ENCODE results near the gene PRKG1. TPM values are rescaled to one million over a fixed set of nuclear protein-coding genes. Genes with fewer than 3 reads are reported as not detected.

The PRKG1 gene
- total and polyA plus RNA-seq, 7 experiments from 2014 or later, result 0.19 TPM; not detected in 6

DNA sequence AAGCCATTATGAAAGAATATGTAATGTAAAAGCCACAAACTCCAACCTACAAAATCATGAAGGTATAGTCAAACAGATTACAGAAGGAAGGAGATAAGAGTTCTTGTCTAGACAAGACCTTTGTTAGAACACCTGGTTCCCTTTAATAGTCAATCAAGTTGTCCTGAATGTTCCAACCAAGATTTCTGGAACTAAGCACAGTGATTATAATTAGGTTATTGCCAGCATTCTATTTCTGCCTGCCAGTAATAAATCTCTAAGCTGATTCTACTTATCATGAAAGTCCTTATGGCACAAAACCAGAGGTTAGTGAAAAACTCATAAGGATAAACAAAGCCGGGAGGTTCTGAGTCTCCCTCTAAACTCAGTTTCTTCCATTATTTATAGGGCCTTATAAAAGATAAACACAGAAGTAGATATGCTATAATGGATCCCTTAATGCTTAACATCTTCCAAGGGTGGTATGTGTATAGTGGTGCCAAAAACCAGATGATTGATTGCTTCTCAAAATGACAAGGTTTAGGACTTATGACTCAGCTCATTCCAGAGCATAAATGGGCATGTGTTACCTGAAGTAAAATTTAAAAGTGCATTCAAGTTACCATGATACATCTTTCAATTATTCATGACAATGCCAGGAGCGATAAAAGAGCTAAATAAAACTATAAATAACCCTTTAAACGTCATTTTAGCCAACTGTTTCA lies 387.9 kb downstream of the PRKG1 start:
- no peak for DNase-seq

DNA sequence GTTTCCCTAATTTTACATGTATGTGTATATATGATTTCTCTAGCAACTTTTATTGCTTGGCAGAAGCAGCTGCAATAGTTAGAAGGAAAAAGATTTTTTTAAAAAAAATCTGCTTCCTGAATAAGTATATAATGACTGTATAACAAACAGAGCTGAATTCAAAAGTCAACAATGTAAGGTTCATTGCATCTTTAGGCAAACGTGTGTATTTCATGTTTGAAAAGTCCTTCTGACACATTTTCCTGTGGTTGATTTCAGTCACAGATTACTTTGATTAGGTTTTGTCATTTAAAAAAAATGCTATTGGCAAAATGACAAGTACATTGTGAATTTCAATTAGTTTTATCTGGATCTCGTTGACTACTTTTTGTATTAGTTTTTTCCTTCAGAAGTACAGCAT lies 394.1 kb downstream of the PRKG1 start:
- intact Hi-C loops (cut with micrococcal nuclease), result no loop called here
- ChIA-PET CTCF (no interaction called here), POLR2A (no interaction called here)
- no peak overlapping the region for H3K27ac ChIP-seq (ENCODE audit: low read depth, low read length)
- H3K9me3 ChIP-seq (ENCODE audit: control insufficient read depth in 2 of 3, low read length in 3 of 3), result no peaks in the 10 kb centered on the region
- Mint-ChIP-seq H3K27me3 (no peaks in the 10 kb centered on the region), H3K9me3 (no peaks in the 10 kb centered on the region), H3K4me1 (no peaks in the 10 kb centered on the region), H3K36me3 (no peaks in the 10 kb centered on the region), H3K4me3 (no peak overlapping the region), H3K27ac (no peak overlapping the region)
- H3K4me1 ChIP-seq (ENCODE audit: control insufficient read depth in 2 of 2, insufficient read depth in 2 of 2, low read length in 2 of 2), result no peaks in the 10 kb centered on the region
- no peak for DNase-seq
- no peaks in the 10 kb centered on the region for H3K27me3 ChIP-seq (ENCODE audit: control insufficient read depth in 2 of 2, insufficient read depth in 2 of 2, low read length in 2 of 2)
- no peak overlapping the region for H3K4me3 ChIP-seq (ENCODE audit: low read length)
- ATAC-seq, result no peak
- H3K36me3 ChIP-seq (ENCODE audit: control insufficient read depth in 2 of 3, insufficient read depth in 3 of 3, low read length in 3 of 3), result no peaks in the 10 kb centered on the region

More for the DNA sequence above, 387.9 kb downstream of the PRKG1 start:
- Histone ChIP-seq H3K27me3 (ENCODE audit: control insufficient read depth in 2 of 2, insufficient read depth in 2 of 2, low read length in 2 of 2) (no peaks in the 10 kb centered on the region), H3K27ac (ENCODE audit: low read depth, low read length) (no peak overlapping the region), H3K4me1 (ENCODE audit: control insufficient read depth in 2 of 2, insufficient read depth in 2 of 2, low read length in 2 of 2) (no peaks in the 10 kb centered on the region), H3K9me3 (ENCODE audit: control insufficient read depth in 2 of 3, low read length in 3 of 3) (no peaks in the 10 kb centered on the region), H3K4me3 (ENCODE audit: low read length) (no peak overlapping the region), H3K36me3 (ENCODE audit: control insufficient read depth in 2 of 3, insufficient read depth in 3 of 3, low read length in 3 of 3) (no peaks in the 10 kb centered on the region)
- Mint-ChIP-seq H3K27me3 (no peaks in the 10 kb centered on the region), H3K4me1 (no peaks in the 10 kb centered on the region), H3K4me3 (no peak overlapping the region), H3K9me3 (peaks cover 0 to under 1% (median 0%) of the 10 kb centered on the region in 11 donors), H3K36me3 (no peaks in the 10 kb centered on the region), H3K27ac (no peak overlapping the region)
- no peak for ATAC-seq
- CTCF ChIA-PET, result no interaction called here
- intact Hi-C loops (cut with micrococcal nuclease), result no loop called here
- POLR2A ChIA-PET, result interaction anchor here (0.6 kb wide), 1 partner anchor 64 kb away, joined by 3 read pairs; no protein-coding TSS in a partner anchor

DNA sequence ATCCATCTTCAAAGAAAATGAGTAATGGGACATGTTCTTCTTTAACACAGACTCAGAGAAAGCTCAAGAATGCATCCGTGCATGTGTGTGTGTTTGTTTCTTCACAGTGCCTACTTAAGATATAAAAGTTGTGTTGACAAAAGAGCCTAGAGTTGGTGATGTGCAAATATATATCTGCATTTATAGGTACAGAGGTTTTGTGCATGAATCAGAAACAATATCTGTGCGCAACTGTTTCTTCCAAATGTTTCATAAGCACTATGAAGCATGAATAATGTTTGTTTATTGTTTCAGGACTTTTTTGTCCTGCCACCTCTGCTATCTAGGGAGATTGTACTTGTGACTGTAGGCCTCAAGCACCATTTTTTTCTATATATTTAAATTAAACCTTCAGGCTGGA lies 395.4 kb downstream of the PRKG1 start:
- DNase-seq (no peak), ATAC-seq (no peak)
- intact Hi-C loops (cut with micrococcal nuclease), result no loop called here
- Mint-ChIP-seq H3K4me1 (no peaks in the 10 kb centered on the region), H3K4me3 (no peak overlapping the region), H3K9me3 (no peaks in the 10 kb centered on the region), H3K27ac (no peak overlapping the region), H3K27me3 (no peaks in the 10 kb centered on the region), H3K36me3 (no peaks in the 10 kb centered on the region)
- no peaks in the 10 kb centered on the region for H3K4me1 ChIP-seq (ENCODE audit: control insufficient read depth in 2 of 2, insufficient read depth in 2 of 2, low read length in 2 of 2)
- no peaks in the 10 kb centered on the region for H3K36me3 ChIP-seq (ENCODE audit: control insufficient read depth in 2 of 3, insufficient read depth in 3 of 3, low read length in 3 of 3)
- no peak overlapping the region for H3K4me3 ChIP-seq (ENCODE audit: low read length)
- ChIA-PET CTCF (no interaction called here), POLR2A (no interaction called here)
- no peaks in the 10 kb centered on the region for H3K9me3 ChIP-seq (ENCODE audit: control insufficient read depth in 2 of 3, low read length in 3 of 3)
- no peaks in the 10 kb centered on the region for H3K27me3 ChIP-seq (ENCODE audit: control insufficient read depth in 2 of 2, insufficient read depth in 2 of 2, low read length in 2 of 2)
- H3K27ac ChIP-seq (ENCODE audit: low read depth, low read length), result no peak overlapping the region

DNA sequence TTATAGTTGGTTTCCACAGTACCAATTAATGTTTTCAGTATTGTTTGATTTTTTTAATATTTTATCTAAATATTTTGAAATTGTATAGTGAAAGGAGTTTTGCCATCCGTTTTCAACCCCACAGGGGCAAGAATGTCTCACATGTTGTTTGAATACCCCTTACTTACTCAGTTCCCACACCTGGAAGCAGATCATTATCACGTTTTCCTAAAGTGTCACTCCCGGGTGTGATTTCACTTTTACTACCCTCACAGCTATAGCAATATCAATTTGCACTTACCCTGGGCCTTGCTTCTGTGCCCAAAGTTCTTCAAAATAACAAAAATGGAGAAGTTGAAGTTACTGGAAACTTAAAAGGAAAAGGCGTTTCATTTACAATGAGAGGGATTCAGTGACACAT lies 397.0 kb downstream of the PRKG1 start:
- ATAC-seq, result no peak
- H3K4me1 ChIP-seq (ENCODE audit: control insufficient read depth in 2 of 2, insufficient read depth in 2 of 2, low read length in 2 of 2), result no peaks in the 10 kb centered on the region
- H3K9me3 Mint-ChIP-seq, result no peaks in the 10 kb centered on the region
- no peaks in the 10 kb centered on the region for H3K36me3 Mint-ChIP-seq
- H3K27ac Mint-ChIP-seq, result no peak overlapping the region
- H3K27ac ChIP-seq (ENCODE audit: low read depth, low read length), result no peak overlapping the region
- H3K27me3 ChIP-seq (ENCODE audit: control insufficient read depth in 2 of 2, insufficient read depth in 2 of 2, low read length in 2 of 2), result no peaks in the 10 kb centered on the region
- ChIA-PET CTCF (no interaction called here), POLR2A (no interaction called here)
- DNase-seq, result no peak
- no peaks in the 10 kb centered on the region for H3K27me3 Mint-ChIP-seq
- H3K36me3 ChIP-seq (ENCODE audit: control insufficient read depth in 2 of 3, insufficient read depth in 3 of 3, low read length in 3 of 3), result no peaks in the 10 kb centered on the region
- H3K9me3 ChIP-seq (ENCODE audit: control insufficient read depth in 2 of 3, low read length in 3 of 3), result no peaks in the 10 kb centered on the region
- no peak overlapping the region for H3K4me3 ChIP-seq (ENCODE audit: low read length)
- intact Hi-C loops (cut with micrococcal nuclease), result no loop called here
- H3K4me1 Mint-ChIP-seq, result no peaks in the 10 kb centered on the region
- H3K4me3 Mint-ChIP-seq, result no peak overlapping the region

DNA sequence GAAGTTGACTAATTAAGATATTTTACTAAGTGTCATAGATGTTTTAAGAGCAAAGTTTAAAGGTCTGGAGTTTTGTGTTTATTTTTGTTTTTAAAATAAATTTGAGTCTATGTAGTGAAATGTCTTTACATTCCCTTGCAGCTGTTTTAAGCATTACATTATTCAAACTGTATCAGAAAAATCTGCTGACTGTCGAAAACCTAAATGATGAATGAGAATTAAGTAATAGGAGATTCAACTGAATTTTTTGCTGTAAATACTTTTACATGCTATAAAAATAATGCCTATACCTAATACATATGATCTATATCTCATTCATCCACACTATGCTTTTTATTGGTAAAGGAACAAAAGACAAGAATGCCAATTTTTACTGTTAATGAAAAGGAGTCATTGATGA lies 397.9 kb downstream of the PRKG1 start:
- no peak for DNase-seq
- Histone ChIP-seq H3K4me1 (ENCODE audit: control insufficient read depth in 2 of 2, insufficient read depth in 2 of 2, low read length in 2 of 2) (no peaks in the 10 kb centered on the region), H3K36me3 (ENCODE audit: control insufficient read depth in 2 of 3, insufficient read depth in 3 of 3, low read length in 3 of 3) (no peaks in the 10 kb centered on the region), H3K27ac (ENCODE audit: low read depth, low read length) (no peak overlapping the region), H3K27me3 (ENCODE audit: control insufficient read depth in 2 of 2, insufficient read depth in 2 of 2, low read length in 2 of 2) (no peaks in the 10 kb centered on the region), H3K4me3 (ENCODE audit: low read length) (no peak overlapping the region), H3K9me3 (ENCODE audit: control insufficient read depth in 2 of 3, low read length in 3 of 3) (no peaks in the 10 kb centered on the region)
- no peaks in the 10 kb centered on the region for H3K4me1 Mint-ChIP-seq
- no peak for ATAC-seq
- no peak overlapping the region for H3K27ac Mint-ChIP-seq
- intact Hi-C loops (cut with micrococcal nuclease), result no loop called here
- H3K4me3 Mint-ChIP-seq, result no peak overlapping the region
- H3K27me3 Mint-ChIP-seq, result no peaks in the 10 kb centered on the region
- CTCF ChIA-PET, result no interaction called here
- H3K36me3 Mint-ChIP-seq, result no peaks in the 10 kb centered on the region
- no peaks in the 10 kb centered on the region for H3K9me3 Mint-ChIP-seq
- POLR2A ChIA-PET, result no interaction called here

DNA sequence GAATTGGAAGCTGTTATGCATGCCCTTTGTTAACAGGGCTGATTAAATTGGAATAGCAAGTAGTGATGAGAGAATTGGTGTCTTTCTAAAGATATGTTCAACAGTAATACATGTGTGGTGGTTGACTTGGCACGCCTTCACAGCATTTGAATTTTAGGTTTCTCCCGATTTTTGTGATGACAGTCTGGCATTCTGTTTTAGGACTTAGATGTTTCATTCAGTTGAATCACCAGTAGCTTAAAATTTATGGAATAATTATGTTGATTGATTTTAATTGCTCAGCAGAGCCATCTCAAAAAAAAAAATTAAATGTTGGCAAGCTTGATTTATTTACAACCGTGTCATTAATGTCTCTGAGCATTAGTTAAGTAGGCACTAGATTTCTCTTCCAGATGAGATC lies 405.4 kb downstream of the PRKG1 start:
- peaks cover 0 to 3% (median 0%) of the 10 kb centered on the region in 5 donors for H3K27me3 Mint-ChIP-seq
- no peaks in the 10 kb centered on the region for H3K9me3 Mint-ChIP-seq
- Histone ChIP-seq H3K36me3 (ENCODE audit: control insufficient read depth in 2 of 3, insufficient read depth in 3 of 3, low read length in 3 of 3) (no peaks in the 10 kb centered on the region), H3K4me3 (ENCODE audit: low read length) (no peak overlapping the region), H3K27ac (ENCODE audit: low read depth, low read length) (no peak overlapping the region), H3K4me1 (ENCODE audit: control insufficient read depth in 2 of 2, insufficient read depth in 2 of 2, low read length in 2 of 2) (no peaks in the 10 kb centered on the region), H3K9me3 (ENCODE audit: control insufficient read depth in 2 of 3, low read length in 3 of 3) (no peaks in the 10 kb centered on the region), H3K27me3 (ENCODE audit: control insufficient read depth in 2 of 2, insufficient read depth in 2 of 2, low read length in 2 of 2) (no peaks in the 10 kb centered on the region)
- ChIA-PET POLR2A (no interaction called here), CTCF (no interaction called here)
- no peak for DNase-seq
- intact Hi-C loops (cut with micrococcal nuclease), result no loop called here
- no peak overlapping the region for H3K27ac Mint-ChIP-seq
- no peaks in the 10 kb centered on the region for H3K36me3 Mint-ChIP-seq
- no peak overlapping the region for H3K4me3 Mint-ChIP-seq
- no peaks in the 10 kb centered on the region for H3K4me1 Mint-ChIP-seq
- no peak for ATAC-seq

DNA sequence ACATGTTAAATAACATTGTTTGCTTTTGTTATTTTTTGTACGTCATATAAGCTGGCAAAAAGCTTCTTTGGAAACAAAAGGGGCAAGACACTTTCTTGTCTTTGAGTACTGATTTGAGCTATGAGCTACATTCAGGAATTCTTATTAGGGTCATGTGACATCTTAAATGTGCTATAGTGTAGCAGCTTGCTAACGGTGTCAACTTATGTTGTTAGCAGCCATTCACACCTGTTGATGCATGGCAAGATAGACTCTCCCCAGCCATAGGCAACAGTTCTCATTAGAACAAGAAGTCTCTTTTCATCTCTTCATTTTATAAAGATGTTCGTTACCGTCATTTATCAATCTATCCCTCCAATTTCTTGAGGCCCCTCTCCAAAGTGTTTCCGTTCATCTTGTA lies 411.4 kb downstream of the PRKG1 start:
- no peaks in the 10 kb centered on the region for H3K9me3 Mint-ChIP-seq
- POLR2A ChIA-PET, result no interaction called here
- H3K27ac ChIP-seq (ENCODE audit: low read depth, low read length), result no peak overlapping the region

More for the DNA sequence above, 411.4 kb downstream of the PRKG1 start:
- no peak overlapping the region for H3K4me3 ChIP-seq (ENCODE audit: low read length)
- no peaks in the 10 kb centered on the region for H3K9me3 ChIP-seq (ENCODE audit: control insufficient read depth in 2 of 3, low read length in 3 of 3)
- CTCF ChIA-PET, result no interaction called here
- Mint-ChIP-seq H3K4me1 (no peaks in the 10 kb centered on the region), H3K36me3 (no peaks in the 10 kb centered on the region), H3K27me3 (peaks cover 0 to 3% (median 0%) of the 10 kb centered on the region in 5 donors), H3K4me3 (no peak overlapping the region), H3K27ac (no peak overlapping the region)
- H3K4me1 ChIP-seq (ENCODE audit: control insufficient read depth in 2 of 2, insufficient read depth in 2 of 2, low read length in 2 of 2), result no peaks in the 10 kb centered on the region
- DNase-seq (no peak), ATAC-seq (no peak)
- H3K27me3 ChIP-seq (ENCODE audit: control insufficient read depth in 2 of 2, insufficient read depth in 2 of 2, low read length in 2 of 2), result no peaks in the 10 kb centered on the region
- H3K36me3 ChIP-seq (ENCODE audit: control insufficient read depth in 2 of 3, insufficient read depth in 3 of 3, low read length in 3 of 3), result no peaks in the 10 kb centered on the region
- intact Hi-C loops (cut with micrococcal nuclease), result no loop called here

All from naive thymus-derived CD4-positive, alpha-beta T cell (primary cell).